ENCODE results near the gene KLHL33. TPM values are rescaled to one million over a fixed set of nuclear protein-coding genes. Genes with fewer than 3 reads are reported as not detected.
A peak's percentile ranks its signal among the peaks of the same experiment; 100 is the strongest.
"Not testable (repeated sequence)": the region's sequence is repeated elsewhere in the genome, so short reads cannot be mapped to it uniquely, and the experiment has no call there.

Gene KLHL33
- total RNA-seq, 1 donor from 2014 or later, result not detected

GRCh38 chr14:20455355-20456300 lies 19.7 kb upstream of the KLHL33 start:
- no peak for TF ChIP-seq CTCF (conservative IDR thresholded peaks at IDR 0.05)

GRCh38 chr14:20454516-20455354 lies 18.8 kb upstream of the KLHL33 start, which contains the start of the genes APEX1 and OSGEP:
Gene APEX1 (plus strand): TSS chr14:20455226. CDS start chr14:20455646, 420 bp downstream.
Gene OSGEP (minus strand): TSS chr14:20454812. CDS start chr14:20454683, 129 bp downstream.
- Mint-ChIP-seq H3K36me3 (peaks cover 20% of the 10 kb centered on the region), H3K27me3 (no peaks in the 10 kb centered on the region), H3K27ac (no peak within 1 kb of the TSS), H3K4me1 (ENCODE audit: unreplicated experiment) (peaks cover 6% of the 10 kb centered on the region), H3K4me3 (no peak within 1 kb of the TSS), H3K9me3 (no peaks in the 10 kb centered on the region)
- DNase-seq (ENCODE audit: extremely low spot score, unreplicated experiment), result peak; percentile 97
- no peak for TF ChIP-seq CTCF (conservative IDR thresholded peaks at IDR 0.05)

More at GRCh38 chr14:20455355-20456300, 19.7 kb upstream of the KLHL33 start:
- DNase-seq (ENCODE audit: extremely low spot score, unreplicated experiment), result no peak
- Mint-ChIP-seq H3K27me3 (no peaks in the 10 kb centered on the region), H3K4me1 (ENCODE audit: unreplicated experiment) (peaks cover 15% of the 10 kb centered on the region), H3K36me3 (peaks cover 22% of the 10 kb centered on the region), H3K27ac (no peak overlapping the region), H3K4me3 (no peak overlapping the region), H3K9me3 (no peaks in the 10 kb centered on the region)

GRCh38 chr14:20452831-20453230 lies 16.9 kb upstream of the KLHL33 start:
- H3K27ac Mint-ChIP-seq; DNase-seq (ENCODE audit: extremely low spot score, unreplicated experiment); H3K4me1 Mint-ChIP-seq (ENCODE audit: unreplicated experiment); H3K27me3 Mint-ChIP-seq; H3K9me3 Mint-ChIP-seq: not testable (repeated sequence)
- Mint-ChIP-seq H3K4me3 (peak overlapping the region; percentile 69), H3K36me3 (peaks cover 27% of the 10 kb centered on the region)

- Mint-ChIP-seq H3K9me3 (no peaks in the 10 kb centered on the region), H3K36me3 (peaks cover 37% of the 10 kb centered on the region), H3K4me1 (ENCODE audit: unreplicated experiment) (no peaks in the 10 kb centered on the region), H3K27me3 (no peaks in the 10 kb centered on the region), H3K4me3 (no peak overlapping the region), H3K27ac (no peak overlapping the region)
- no peak for TF ChIP-seq CTCF (conservative IDR thresholded peaks at IDR 0.05)
- no peak for DNase-seq (ENCODE audit: extremely low spot score, unreplicated experiment)
Measured at GRCh38 chr14:20446889-20447288, 10.9 kb upstream of the KLHL33 start.

GRCh38 chr14:20443650-20444049 lies 7.7 kb upstream of the KLHL33 start:
- not testable (repeated sequence) for H3K4me3 Mint-ChIP-seq; DNase-seq (ENCODE audit: extremely low spot score, unreplicated experiment); H3K27ac Mint-ChIP-seq; H3K9me3 Mint-ChIP-seq; H3K4me1 Mint-ChIP-seq (ENCODE audit: unreplicated experiment)
- Mint-ChIP-seq H3K36me3 (peaks cover 23% of the 10 kb centered on the region), H3K27me3 (peaks cover 10% of the 10 kb centered on the region)

- H3K4me1 Mint-ChIP-seq (ENCODE audit: unreplicated experiment), result no peaks in the 10 kb centered on the region
- DNase-seq (ENCODE audit: extremely low spot score, unreplicated experiment), result no peak
- no peak overlapping the region for H3K4me3 Mint-ChIP-seq
- peaks cover 15% of the 10 kb centered on the region for H3K27me3 Mint-ChIP-seq
- H3K27ac Mint-ChIP-seq, result no peak overlapping the region
- TF ChIP-seq CTCF (conservative IDR thresholded peaks at IDR 0.05), result no peak
- no peaks in the 10 kb centered on the region for H3K9me3 Mint-ChIP-seq
- peaks cover 7% of the 10 kb centered on the region for H3K36me3 Mint-ChIP-seq
Measured at GRCh38 chr14:20441461-20441860, 5.5 kb upstream of the KLHL33 start.
